ENCODE measurements around the gene APBA2. TPM values are rescaled to one million over a fixed set of nuclear protein-coding genes. Genes with fewer than 3 reads are reported as not detected.

APBA2 gene
- total RNA-seq, 2 experiments from 2014 or later = 12.8 to 17.5 TPM

GRCh38 chr15:28954466-28955159, 68.8 kb downstream of the APBA2 start:
- Mint-ChIP-seq H3K4me3 (no peak overlapping the region), H3K27ac (no peak overlapping the region), H3K27me3 (no peaks in the 10 kb centered on the region), H3K9me3 (ENCODE audit: low read depth) (no peaks in the 10 kb centered on the region), H3K4me1 (peaks cover 50% of the 10 kb centered on the region), H3K36me3 (ENCODE audit: low read depth) (peaks cover 3% of the 10 kb centered on the region)
- ChIA-PET POLR2A (no interaction called here), CTCF (interaction anchor here (0.7 to 2.5 kb wide), 4 partner anchors 13 to 147 kb away, joined by 3 to 10 read pairs (median 4); no protein-coding TSS in a partner anchor)
- DNase-seq (no peak), ATAC-seq (no peak)
- intact Hi-C loops (cut with DNase I, micrococcal nuclease) = no loop called here

- Mint-ChIP-seq H3K4me3 (no peak overlapping the region), H3K9me3 (ENCODE audit: low read depth) (no peaks in the 10 kb centered on the region), H3K27me3 (no peaks in the 10 kb centered on the region), H3K36me3 (ENCODE audit: low read depth) (no peaks in the 10 kb centered on the region), H3K27ac (no peak overlapping the region), H3K4me1 (peaks cover 43% of the 10 kb centered on the region)
- DNase-seq (no peak), ATAC-seq (peak; percentile 60)
- intact Hi-C loops (cut with DNase I, micrococcal nuclease) = no loop called here
- CTCF ChIA-PET = interaction anchor here (0.6 to 2.5 kb wide), 5 partner anchors 14 to 120 kb away, joined by 3 to 10 read pairs (median 3); no protein-coding TSS in a partner anchor
- POLR2A ChIA-PET = no interaction called here
Observed at GRCh38 chr15:28955160-28955992, 69.6 kb downstream of the APBA2 start.

- Mint-ChIP-seq H3K36me3 (ENCODE audit: low read depth) (no peaks in the 10 kb centered on the region), H3K9me3 (ENCODE audit: low read depth) (no peaks in the 10 kb centered on the region), H3K4me1 (peaks cover 44% of the 10 kb centered on the region), H3K27me3 (no peaks in the 10 kb centered on the region), H3K27ac (no peak overlapping the region), H3K4me3 (no peak overlapping the region)
- CTCF ChIA-PET = interaction anchor here (0.6 to 1.2 kb wide), 2 partner anchors 35 to 120 kb away, joined by 3 to 5 read pairs; no protein-coding TSS in a partner anchor
- DNase-seq (no peak), ATAC-seq (no peak)
- POLR2A ChIA-PET = no interaction called here
- intact Hi-C loops (cut with DNase I, micrococcal nuclease) = no loop called here
Observed at GRCh38 chr15:28955993-28956421, 70.2 kb downstream of the APBA2 start.

GRCh38 chr15:28956491-28956890, 70.7 kb downstream of the APBA2 start:
- H3K9me3 Mint-ChIP-seq (ENCODE audit: low read depth) = no peaks in the 10 kb centered on the region
- DNase-seq (no peak), ATAC-seq (no peak)
- POLR2A ChIA-PET = no interaction called here
- CTCF ChIA-PET = interaction anchor here (0.6 to 1.4 kb wide), 2 partner anchors 15 to 119 kb away, joined by 3 to 4 read pairs; no protein-coding TSS in a partner anchor
- H3K27ac Mint-ChIP-seq = no peak overlapping the region
- no peak overlapping the region for H3K4me3 Mint-ChIP-seq
- intact Hi-C loops (cut with DNase I, micrococcal nuclease) = no loop called here
- no peaks in the 10 kb centered on the region for H3K36me3 Mint-ChIP-seq (ENCODE audit: low read depth)
- no peaks in the 10 kb centered on the region for H3K27me3 Mint-ChIP-seq
- H3K4me1 Mint-ChIP-seq = peaks cover 48% of the 10 kb centered on the region

GRCh38 chr15:28957606-28958498, 72.1 kb downstream of the APBA2 start:
- Mint-ChIP-seq H3K9me3 (ENCODE audit: low read depth) (no peaks in the 10 kb centered on the region), H3K4me1 (peaks cover 44% of the 10 kb centered on the region), H3K36me3 (ENCODE audit: low read depth) (no peaks in the 10 kb centered on the region), H3K4me3 (no peak overlapping the region), H3K27me3 (no peaks in the 10 kb centered on the region), H3K27ac (no peak overlapping the region)
- POLR2A ChIA-PET = no interaction called here
- DNase-seq = no peak
- ATAC-seq = no peak
- CTCF ChIA-PET = interaction anchor here (1.4 kb wide), 1 partner anchor 14 kb away, joined by 4 read pairs; no protein-coding TSS in a partner anchor
- intact Hi-C loops (cut with DNase I, micrococcal nuclease) = no loop called here

- intact Hi-C loops (cut with DNase I, micrococcal nuclease) = no loop called here
- DNase-seq (no peak), ATAC-seq (no peak)
- no peaks in the 10 kb centered on the region for H3K36me3 Mint-ChIP-seq (ENCODE audit: low read depth)
- H3K27ac Mint-ChIP-seq = no peak overlapping the region
- H3K9me3 Mint-ChIP-seq (ENCODE audit: low read depth) = no peaks in the 10 kb centered on the region
- peaks cover 43% of the 10 kb centered on the region for H3K4me1 Mint-ChIP-seq
- H3K27me3 Mint-ChIP-seq = no peaks in the 10 kb centered on the region
- H3K4me3 Mint-ChIP-seq = no peak overlapping the region
- ChIA-PET CTCF (interaction anchor here (1.1 to 1.3 kb wide), 3 partner anchors 13 to 37 kb away, joined by 3 to 4 read pairs (median 3); no protein-coding TSS in a partner anchor), POLR2A (no interaction called here)
Observed at GRCh38 chr15:28959326-28959725, 73.6 kb downstream of the APBA2 start.

- H3K27ac Mint-ChIP-seq = no peak overlapping the region
- ChIA-PET CTCF (interaction anchor here (0.6 kb wide), 1 partner anchor 39 kb away, joined by 3 read pairs; no protein-coding TSS in a partner anchor), POLR2A (no interaction called here)
- no peaks in the 10 kb centered on the region for H3K27me3 Mint-ChIP-seq
- peaks cover 32% of the 10 kb centered on the region for H3K4me1 Mint-ChIP-seq
- H3K36me3 Mint-ChIP-seq (ENCODE audit: low read depth) = no peaks in the 10 kb centered on the region
- no peaks in the 10 kb centered on the region for H3K9me3 Mint-ChIP-seq (ENCODE audit: low read depth)
- no peak overlapping the region for H3K4me3 Mint-ChIP-seq
- intact Hi-C loops (cut with DNase I, micrococcal nuclease) = no loop called here
- ATAC-seq (peak; percentile 32), DNase-seq (no peak)
Observed at GRCh38 chr15:28960979-28961378, 75.2 kb downstream of the APBA2 start.

GRCh38 chr15:28961391-28961790, 75.6 kb downstream of the APBA2 start:
- intact Hi-C loops (cut with DNase I, micrococcal nuclease) = no loop called here
- Mint-ChIP-seq H3K4me3 (no peak overlapping the region), H3K27me3 (no peaks in the 10 kb centered on the region), H3K4me1 (peaks cover 34% of the 10 kb centered on the region), H3K27ac (no peak overlapping the region), H3K36me3 (ENCODE audit: low read depth) (no peaks in the 10 kb centered on the region), H3K9me3 (ENCODE audit: low read depth) (no peaks in the 10 kb centered on the region)
- CTCF ChIA-PET = no interaction called here
- ATAC-seq = no peak
- no peak for DNase-seq
- POLR2A ChIA-PET = no interaction called here

- intact Hi-C loops (cut with DNase I, micrococcal nuclease) = no loop called here
- ChIA-PET CTCF (interaction anchor here (0.5 to 1.2 kb wide), 4 partner anchors 12 to 152 kb away, joined by 3 to 4 read pairs (median 3); no protein-coding TSS in a partner anchor), POLR2A (no interaction called here)
- Mint-ChIP-seq H3K4me1 (peaks cover 42% of the 10 kb centered on the region), H3K9me3 (ENCODE audit: low read depth) (no peaks in the 10 kb centered on the region), H3K27me3 (no peaks in the 10 kb centered on the region), H3K27ac (no peak overlapping the region), H3K4me3 (no peak overlapping the region), H3K36me3 (ENCODE audit: low read depth) (no peaks in the 10 kb centered on the region)
- DNase-seq (no peak), ATAC-seq (peak; percentile 17)
Observed at GRCh38 chr15:28962851-28963710, 77.3 kb downstream of the APBA2 start.

GRCh38 chr15:28963711-28964081, 77.9 kb downstream of the APBA2 start:
- no peak overlapping the region for H3K27ac Mint-ChIP-seq
- no peak for DNase-seq
- no peak overlapping the region for H3K4me3 Mint-ChIP-seq
- intact Hi-C loops (cut with DNase I, micrococcal nuclease) = no loop called here
- H3K4me1 Mint-ChIP-seq = peaks cover 47% of the 10 kb centered on the region
- POLR2A ChIA-PET = no interaction called here
- H3K36me3 Mint-ChIP-seq (ENCODE audit: low read depth) = peaks cover 1% of the 10 kb centered on the region
- no peaks in the 10 kb centered on the region for H3K9me3 Mint-ChIP-seq (ENCODE audit: low read depth)
- H3K27me3 Mint-ChIP-seq = no peaks in the 10 kb centered on the region
- peak; percentile 95 for ATAC-seq
- CTCF ChIA-PET = interaction anchor here (1.2 kb wide), 1 partner anchor 14 kb away, joined by 4 read pairs; no protein-coding TSS in a partner anchor
